HG03175 (cell line): ENCODE measurements around the gene FOXQ1.
"Not testable (repeated sequence)": the region's sequence is repeated elsewhere in the genome, so short reads cannot be mapped to it uniquely, and the experiment has no call there.

Source experiments
- ATAC-seq: cut with Tn5 transposase; IDR thresholded peaks from one replicate; pipeline ENCODE4 v1.9.1; 2021; ENCODE audit warnings: mild to moderate bottlenecking, moderate library complexity; ENCODE audit not compliant: unreplicated experiment

FOXQ1 gene

DNA sequence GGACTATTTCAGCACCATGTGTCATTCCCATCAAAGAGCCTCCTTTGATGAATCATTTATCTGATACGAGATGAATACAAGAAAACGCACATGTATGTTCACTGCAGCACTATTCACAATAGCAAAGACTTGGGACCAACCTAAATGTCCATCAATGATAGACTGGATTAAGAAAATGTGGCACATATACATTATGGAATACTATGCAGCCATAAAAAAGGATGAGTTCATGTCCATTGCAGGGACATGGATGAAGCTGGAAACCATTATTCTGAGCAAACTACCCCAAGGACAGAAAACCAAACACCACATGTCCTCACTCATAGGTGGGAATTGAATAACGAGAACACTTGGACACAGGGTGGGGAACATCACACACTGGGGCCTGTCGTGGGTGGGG, 49.8 kb downstream of the FOXQ1 start:
- not testable (repeated sequence) for ATAC-seq

DNA sequence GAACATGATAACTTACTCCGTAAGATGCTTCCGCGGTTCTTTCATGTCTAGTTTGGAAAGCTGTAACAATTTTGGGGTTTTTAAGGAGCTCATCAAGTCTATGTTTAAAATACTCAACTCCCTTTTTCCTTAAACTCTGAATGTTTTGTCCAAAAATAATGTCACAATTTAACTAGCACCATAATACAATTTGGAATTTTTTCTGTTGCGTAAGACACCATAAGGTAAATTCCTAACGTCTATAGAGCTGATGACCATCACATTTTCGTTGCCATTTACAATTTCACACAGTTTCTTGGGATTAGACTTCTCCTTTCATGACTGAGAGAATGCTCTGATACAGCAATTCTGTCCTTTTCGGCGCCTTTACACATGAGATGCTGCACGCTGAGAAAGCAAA, 50.7 kb downstream of the FOXQ1 start:
- ATAC-seq, result no peak

DNA sequence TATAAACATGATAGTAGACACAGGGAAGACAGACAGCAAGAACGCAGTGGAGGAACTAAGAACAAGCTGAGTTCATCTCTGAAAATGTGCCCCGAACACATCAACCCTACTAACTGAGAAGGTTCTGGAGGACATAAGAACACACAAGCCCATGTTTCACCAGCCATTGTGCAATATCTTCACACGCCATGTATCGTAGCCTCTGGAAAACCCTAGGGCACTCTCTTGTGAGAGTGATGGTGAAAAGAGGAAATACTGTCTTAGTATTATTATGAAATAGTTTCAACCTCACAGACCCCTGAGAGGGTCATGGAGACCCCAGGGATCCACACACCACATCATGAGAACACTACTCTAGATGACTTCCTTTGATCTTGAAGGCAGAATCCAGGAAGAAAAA, 51.4 kb downstream of the FOXQ1 start:
- no peak for ATAC-seq

DNA sequence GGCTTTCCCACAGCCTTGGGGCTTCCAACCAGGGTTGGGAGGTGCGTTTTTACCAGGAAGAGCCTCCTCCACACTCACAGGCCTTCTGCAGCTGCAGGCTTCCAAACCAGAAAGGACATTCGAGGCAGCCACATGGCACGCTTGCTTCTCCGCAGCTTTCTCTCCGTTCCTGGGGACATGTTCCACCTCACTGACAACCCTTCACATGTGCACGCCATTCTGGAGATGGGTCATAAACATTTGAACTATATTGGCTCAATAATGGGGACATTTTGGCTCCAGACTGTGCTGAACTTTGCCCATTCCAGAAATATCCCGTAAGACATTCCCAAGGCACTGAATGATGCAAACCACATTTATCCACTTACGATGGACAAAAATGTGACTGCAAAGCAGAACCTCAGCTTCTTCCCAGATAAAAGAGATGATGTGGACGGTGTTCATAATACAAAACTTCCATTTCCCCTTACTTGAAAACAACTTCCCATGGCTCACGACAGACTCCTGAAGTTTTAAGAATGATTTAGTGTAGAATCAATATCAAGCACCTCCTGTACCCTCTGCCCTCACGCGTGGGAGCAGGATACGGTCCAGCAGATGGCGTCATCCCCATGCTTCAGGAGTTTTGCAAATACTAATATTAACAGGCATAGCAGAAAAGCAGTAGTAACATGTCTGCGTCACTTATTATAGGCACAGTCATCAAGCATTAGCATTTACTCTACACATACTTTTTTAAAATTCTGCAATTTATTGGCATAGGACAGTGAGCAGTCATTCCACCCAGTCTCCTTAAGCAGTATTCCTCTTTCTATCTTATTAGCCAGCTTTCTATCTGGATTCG, 52.1 kb downstream of the FOXQ1 start:
- no peak for ATAC-seq
